ENCODE results near the gene MAML1.
"Not testable (repeated sequence)": the region's sequence is repeated elsewhere in the genome, so short reads cannot be mapped to it uniquely, and the experiment has no call there.

Gene MAML1

GRCh38 chr5:179769796-179770195 is 37.2 kb downstream of the MAML1 start:
- no peak for DNase-seq

- DNase-seq, result no peak
Measured at GRCh38 chr5:179771311-179771895, 38.8 kb downstream of the MAML1 start.

- no peak for DNase-seq
Measured at GRCh38 chr5:179772351-179772750, 39.7 kb downstream of the MAML1 start.

GRCh38 chr5:179773686-179774040 is 41.0 kb downstream of the MAML1 start:
- DNase-seq, result no peak

- DNase-seq, result no peak
Measured at GRCh38 chr5:179774442-179774841, 41.8 kb downstream of the MAML1 start.

- no peak for DNase-seq
Measured at GRCh38 chr5:179776411-179776938, 43.9 kb downstream of the MAML1 start.

GRCh38 chr5:179777456-179777855 is 44.8 kb downstream of the MAML1 start:
- DNase-seq, result no peak

GRCh38 chr5:179777909-179778308 is 45.3 kb downstream of the MAML1 start:
- no peak for DNase-seq

GRCh38 chr5:179778591-179778990 is 46.0 kb downstream of the MAML1 start:
- DNase-seq, result no peak

GRCh38 chr5:179779826-179780225 is 47.2 kb downstream of the MAML1 start:
- no peak for DNase-seq

GRCh38 chr5:179780362-179780761 is 47.7 kb downstream of the MAML1 start:
- no peak for DNase-seq

- no peak for DNase-seq
Measured at GRCh38 chr5:179781846-179782245, 49.2 kb downstream of the MAML1 start.

- DNase-seq, result no peak
Measured at GRCh38 chr5:179783128-179783527, 50.5 kb downstream of the MAML1 start.

- DNase-seq, result no peak
Measured at GRCh38 chr5:179786861-179787260, 54.2 kb downstream of the MAML1 start.

GRCh38 chr5:179788193-179788854 is 55.7 kb downstream of the MAML1 start:
- no peak for DNase-seq

GRCh38 chr5:179789278-179789677 is 56.7 kb downstream of the MAML1 start:
- DNase-seq, result not testable (repeated sequence)

GRCh38 chr5:179791881-179792611 is 59.4 kb downstream of the MAML1 start:
- DNase-seq, result no peak

GRCh38 chr5:179792612-179793467 is 60.2 kb downstream of the MAML1 start:
- DNase-seq, result no peak

GRCh38 chr5:179793468-179794139 is 61.0 kb downstream of the MAML1 start, which contains the start of gene LTC4S:
Gene LTC4S, plus strand, starts transcription at chr5:179793986. Its CDS starts 95 bp downstream, at chr5:179794081.
- peak; percentile 52 for DNase-seq

- no peak for DNase-seq
Measured at GRCh38 chr5:179794171-179794570, 61.5 kb downstream of the MAML1 start.

GRCh38 chr5:179794575-179794974 is 62.0 kb downstream of the MAML1 start:
- DNase-seq, result no peak
